Transverse colon (tissue), 4 donors: ENCODE measurements around the gene UNC45A. TPM values are rescaled to one million over a fixed set of nuclear protein-coding genes. Genes with fewer than 3 reads are reported as not detected.
"Not testable (repeated sequence)": the region's sequence is repeated elsewhere in the genome, so short reads cannot be mapped to it uniquely, and the experiment has no call there.

Experiments used
- DNase-seq: peaks from one replicate; pipeline ENCODE4 v3.0.0-alpha.2; 2019
- H3K27ac ChIP-seq, 4 donors: fragments of 200-600 bp; sonication (generic); 2 replicates each; pipeline ENCODE4 v1.5.1; 2016 to 2018; ENCODE audit warnings: inconsistent platforms in 4 of 4
- H3K27me3 ChIP-seq: fragments of 200-600 bp; sonication (generic); 2 replicates; pipeline ENCODE4 v1.5.1; 2017; ENCODE audit warnings: inconsistent platforms
- H3K36me3 ChIP-seq, 4 donors: fragments of 200-600 bp; sonication (generic); 2 replicates each; pipeline ENCODE4 v1.5.1; 2017 to 2019; ENCODE audit warnings: inconsistent platforms in 4 of 4
- H3K4me1 ChIP-seq, 4 donors: fragments of 200-600 bp; sonication (generic); 2 replicates each; pipeline ENCODE4 v1.5.1; 2017 to 2020; ENCODE audit warnings: inconsistent platforms in 4 of 4
- H3K4me3 ChIP-seq, 4 donors: fragments of 200-600 bp; sonication (generic); 1 replicate in 1 of 4; 2 replicates in 3 of 4; pipeline versions ENCODE4 v1.5.1 to v1.6.1; 2017 to 2019; ENCODE audit warnings: inconsistent platforms in 4 of 4
- H3K9me3 ChIP-seq, 2 donors: fragments of 200-600 bp; sonication (generic); 2 replicates each; pipeline ENCODE4 v1.5.1; 2017 to 2019; ENCODE audit warnings: inconsistent platforms in 2 of 2
- CTCF ChIP-seq, 5 experiments: fragments of 200-600 bp in 3 of 5; fragments of 450-650 bp in 2 of 5; sonication (generic) in 3 of 5; IDR thresholded peaks; 1 replicate in 2 of 5; 2 replicates in 3 of 5; pipeline ENCODE4 v1.5.1; 2016 to 2017; ENCODE audit warnings: antibody characterized with exemption in 5 of 5, inconsistent platforms in 3 of 5, mild to moderate bottlenecking in 2 of 5, moderate library complexity in 1 of 5
- EP300 ChIP-seq: sonication (generic); formaldehyde crosslinking; IDR thresholded peaks from one replicate; pipeline ENCODE4 v1.6.1; 2017; ENCODE audit warnings: antibody characterized with exemption, low read depth
- POLR2A ChIP-seq: fragments of 450-650 bp; IDR thresholded peaks from one replicate; pipeline ENCODE4 v1.6.1; 2016; ENCODE audit warnings: antibody characterized with exemption, mild to moderate bottlenecking, moderate library complexity
- POLR2AphosphoS5 ChIP-seq, 3 donors: sonication (generic); formaldehyde crosslinking; IDR thresholded peaks; one replicate each; pipeline ENCODE4 v1.6.1; 2016; ENCODE audit warnings: antibody characterized with exemption in 3 of 3
- WGBS, 2 donors: methylation state at CpG; one replicate each; pipeline ENCODE4 v1.1.5; 2018; ENCODE audit warnings: low coverage in 1 of 2; 5-methylcytosine and 5-hydroxymethylcytosine counted together
- in situ Hi-C, 4 donors: fragments of 200-750 bp; cut with MboI; loops; one replicate each; pipeline versions ENCODE4 v1.15.0 to v1.15.1; 2017; ENCODE audit warnings: low sequenced_read_pairs in 3 of 4, low pct_ligation_motif_present in 1 of 4, low pct_unique_long_range_greater_than_20kb in 1 of 4
- intact Hi-C: fragments of 100-400 bp; cut with DNase I; formaldehyde crosslinking; loops from one replicate; pipeline ENCODE4 v1.15.1; 2023; ENCODE audit warnings: low total_unique reads
- total RNA-seq, 4 donors: library from RNA; depleted of rRNA; stranded (reverse); fragments of >200 nt; gene quantifications; one replicate each; pipeline ENCODE4 v1.1.0, GENCODE V29; 2016

UNC45A gene
- total RNA-seq, 4 donors from 2014 or later, result 34.4 to 142 (median 52.9) TPM

- peaks cover 8 to 15% (median 12%) of the 10 kb centered on the region in 4 donors for H3K4me1 ChIP-seq
- no peaks in the 10 kb centered on the region for H3K27me3 ChIP-seq
- peaks cover 1 to 50% (median 26%) of the 10 kb centered on the region in 4 donors for H3K36me3 ChIP-seq
- 81 to 85% methylated on average over 3 to 9 of the region's 9 CpGs for WGBS, 2 donors
- DNase-seq, result no peak
- TF ChIP-seq POLR2A, result no peak
- no peak for TF ChIP-seq POLR2AphosphoS5 (IDR thresholded peaks at IDR 0.05)
- no peak for TF ChIP-seq EP300
- TF ChIP-seq CTCF (IDR thresholded peaks at IDR 0.05), result no peak
- H3K27ac ChIP-seq, result no peak overlapping the region
- in situ Hi-C loops, result no loop called here
- H3K4me3 ChIP-seq, result no peak overlapping the region
- intact Hi-C loops, result no loop called here
- H3K9me3 ChIP-seq, result no peaks in the 10 kb centered on the region
These were observed 27.1 kb upstream of the UNC45A start for GRCh38 chr15:90907838-90908507.

DNA sequence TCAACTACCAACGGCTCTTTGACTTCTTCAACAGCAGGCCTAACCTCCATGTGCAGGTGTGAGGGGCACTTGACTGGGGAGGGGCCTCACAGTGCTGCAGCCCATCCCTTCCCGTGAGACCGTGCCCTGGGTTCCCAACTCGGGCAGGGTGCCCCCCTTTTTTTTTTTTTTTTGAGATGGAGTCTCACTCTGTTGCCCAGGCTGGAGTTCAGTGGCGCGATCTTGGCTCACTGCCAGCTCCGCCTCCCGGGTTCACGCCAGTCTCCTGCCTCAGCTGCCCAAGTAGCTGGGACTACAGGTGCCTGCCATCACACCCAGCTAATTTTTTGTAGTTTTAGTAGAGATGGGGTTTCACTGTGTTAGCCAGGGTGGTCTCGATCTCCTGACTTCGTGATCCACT is 25.6 kb upstream of the UNC45A start:
- intact Hi-C loops, result not testable (repeated sequence)
- WGBS, 2 donors, result 90% methylated on average over 11 of the region's 11 CpGs; no CpG with 5 or more reads in 1 of the 2 donors
- H3K36me3 ChIP-seq, result peaks cover 1 to 65% (median 33%) of the 10 kb centered on the region in 4 donors

DNA sequence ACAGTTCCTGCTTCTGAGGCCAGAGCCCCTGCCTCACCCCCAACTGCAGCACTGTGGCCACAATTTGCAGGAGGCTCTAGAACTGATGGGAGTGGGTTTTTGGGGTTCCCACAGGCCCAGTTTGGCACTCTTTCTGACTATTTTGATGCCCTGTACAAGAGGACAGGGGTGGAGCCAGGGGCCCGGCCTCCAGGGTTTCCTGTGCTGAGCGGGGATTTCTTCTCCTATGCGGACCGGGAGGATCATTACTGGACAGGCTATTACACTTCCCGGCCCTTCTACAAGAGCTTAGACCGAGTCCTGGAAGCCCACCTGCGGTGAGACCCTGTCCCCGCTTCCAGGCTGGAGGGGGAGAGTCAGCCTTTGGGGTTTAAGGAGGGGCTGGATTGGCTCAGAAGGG is 25.1 kb upstream of the UNC45A start:
- in situ Hi-C loops, result no loop called here
- Histone ChIP-seq H3K27ac (no peak overlapping the region), H3K4me3 (no peak overlapping the region), H3K4me1 (no peaks in the 10 kb centered on the region), H3K27me3 (no peaks in the 10 kb centered on the region), H3K9me3 (no peaks in the 10 kb centered on the region), H3K36me3 (peaks cover 1 to 66% (median 34%) of the 10 kb centered on the region in 4 donors)
- DNase-seq, result no peak
- intact Hi-C loops, result no loop called here
- TF ChIP-seq EP300 (no peak), CTCF (IDR thresholded peaks at IDR 0.05) (no peak), POLR2A (no peak), POLR2AphosphoS5 (IDR thresholded peaks at IDR 0.05) (no peak)
- WGBS, 2 donors, result 89% methylated on average over 8 of the region's 8 CpGs; no CpG with 5 or more reads in 1 of the 2 donors

More for the DNA sequence above, 25.6 kb upstream of the UNC45A start:
- H3K9me3 ChIP-seq, in situ Hi-C loops, DNase-seq, H3K4me3 ChIP-seq, H3K4me1 ChIP-seq, H3K27me3 ChIP-seq, H3K27ac ChIP-seq: not testable (repeated sequence)

- Histone ChIP-seq H3K27ac (no peak overlapping the region), H3K9me3 (no peaks in the 10 kb centered on the region), H3K4me1 (no peaks in the 10 kb centered on the region), H3K4me3 (no peak overlapping the region), H3K27me3 (no peaks in the 10 kb centered on the region), H3K36me3 (peaks cover 1 to 69% (median 34%) of the 10 kb centered on the region in 4 donors)
- TF ChIP-seq POLR2AphosphoS5 (IDR thresholded peaks at IDR 0.05), result no peak
- TF ChIP-seq CTCF (IDR thresholded peaks at IDR 0.05), result no peak
- no peak for TF ChIP-seq EP300
- no peak for TF ChIP-seq POLR2A
- DNase-seq, result no peak
- in situ Hi-C loops, result no loop called here
- 99% methylated on average over 22 of the region's 24 CpGs; no CpG with 5 or more reads in 1 of the 2 donors for WGBS, 2 donors
- intact Hi-C loops, result no loop called here
These were observed 24.4 kb upstream of the UNC45A start for GRCh38 chr15:90910441-90911301.
